HEK293 (cell line): Measurements from ENCODE around the gene FOLR2.

Experiments
- CTCF ChIP-seq: fragments of 450-650 bp; formaldehyde crosslinking; IDR thresholded peaks from 2 replicates; pipeline ENCODE4 v1.5.1; 2016; ENCODE audit warnings: missing biosample characterization, missing genetic modification characterization
- ELK4 ChIP-seq: IDR thresholded peaks from 2 replicates; pipeline ENCODE4 v1.6.1; 2011; ENCODE audit warnings: mild to moderate bottlenecking, low read depth, low read length, borderline replicate concordance
- FEZF1 ChIP-seq: fragments of 450-650 bp; formaldehyde crosslinking; IDR thresholded peaks from 2 replicates; pipeline ENCODE4 v1.5.1; 2016; ENCODE audit warnings: missing biosample characterization, missing genetic modification characterization
- SETDB1 ChIP-seq: IDR thresholded peaks from one replicate; pipeline ENCODE4 v1.6.1; 2017; ENCODE audit warnings: mild to moderate bottlenecking, low read length, moderate library complexity, mixed read lengths; ENCODE audit not compliant: insufficient read length
- YY1 ChIP-seq: fragments of 450-650 bp; formaldehyde crosslinking; IDR thresholded peaks from 2 replicates; pipeline ENCODE4 v1.5.1; 2018; ENCODE audit warnings: missing biosample characterization, missing genetic modification characterization
- ZBTB8A ChIP-seq: fragments of 450-650 bp; formaldehyde crosslinking; IDR thresholded peaks from 2 replicates; pipeline ENCODE4 v1.5.1; 2016; ENCODE audit warnings: missing biosample characterization, missing genetic modification characterization
- ZNF16 ChIP-seq: fragments of 450-650 bp; formaldehyde crosslinking; IDR thresholded peaks from 2 replicates; pipeline ENCODE4 v1.5.1; 2016; ENCODE audit warnings: low read depth, missing biosample characterization, missing genetic modification characterization
- ZNF274 ChIP-seq, 2 experiments: fragments of 200-500 bp in 1 of 2; fragments of 450-650 bp in 1 of 2; sonication (Bioruptor generic) in 1 of 2; formaldehyde crosslinking in 1 of 2; IDR thresholded peaks; 2 replicates each; pipeline versions ENCODE4 v1.5.1 to v1.6.1; 2014 to 2016; ENCODE audit warnings: borderline replicate concordance in 1 of 2, inconsistent platforms in 1 of 2, low read length in 1 of 2, missing biosample characterization in 1 of 2, missing genetic modification characterization in 1 of 2
- ZNF350 ChIP-seq: fragments of 450-650 bp; formaldehyde crosslinking; IDR thresholded peaks from 2 replicates; pipeline ENCODE4 v1.5.0; 2017; ENCODE audit warnings: missing biosample characterization, mild to moderate bottlenecking, missing genetic modification characterization
- ZNF449 ChIP-seq: fragments of 450-650 bp; formaldehyde crosslinking; IDR thresholded peaks from 2 replicates; pipeline ENCODE4 v1.5.1; 2017; ENCODE audit warnings: missing biosample characterization, mild to moderate bottlenecking, missing genetic modification characterization, moderate library complexity
- ZNF561 ChIP-seq: fragments of 450-650 bp; IDR thresholded peaks from 2 replicates; pipeline ENCODE4 v1.5.1; 2018; ENCODE audit warnings: missing biosample characterization, missing genetic modification characterization, borderline replicate concordance
- ZNF792 ChIP-seq: fragments of 450-650 bp; formaldehyde crosslinking; IDR thresholded peaks from 2 replicates; pipeline ENCODE4 v1.5.1; 2016; ENCODE audit warnings: missing biosample characterization, missing genetic modification characterization

- TF ChIP-seq ZNF561 (tag by site-specific recombination) (no peak), ZNF274 (IDR thresholded peaks at IDR 0.05; ENCODE audit: low read length) (no peak), ZNF274 (tag by site-specific recombination; IDR thresholded peaks at IDR 0.05; ENCODE audit: borderline replicate concordance) (no peak), ZNF792 (tag by site-specific recombination) (no peak), CTCF (tag by site-specific recombination) (no peak), ELK4 (no peak), ZNF449 (tag by site-specific recombination) (no peak), ZNF350 (tag by site-specific recombination) (no peak), SETDB1 (no peak), FEZF1 (tag by site-specific recombination) (no peak), ZNF16 (tag by site-specific recombination) (no peak), YY1 (tag by site-specific recombination) (no peak), ZBTB8A (tag by site-specific recombination) (no peak)
These were observed 5.7 kb downstream of the FOLR2 start for GRCh38 chr11:72222106-72222891.
